ENCODE measurements around the gene ACOT11. TPM values are rescaled to one million over a fixed set of nuclear protein-coding genes. Genes with fewer than 3 reads are reported as not detected.

The ACOT11 gene
- total and polyA plus RNA-seq, 2 donors (not counting 1 experiment from before 2014, with no cell fraction given): 0.73 to 2.5 TPM

DNA sequence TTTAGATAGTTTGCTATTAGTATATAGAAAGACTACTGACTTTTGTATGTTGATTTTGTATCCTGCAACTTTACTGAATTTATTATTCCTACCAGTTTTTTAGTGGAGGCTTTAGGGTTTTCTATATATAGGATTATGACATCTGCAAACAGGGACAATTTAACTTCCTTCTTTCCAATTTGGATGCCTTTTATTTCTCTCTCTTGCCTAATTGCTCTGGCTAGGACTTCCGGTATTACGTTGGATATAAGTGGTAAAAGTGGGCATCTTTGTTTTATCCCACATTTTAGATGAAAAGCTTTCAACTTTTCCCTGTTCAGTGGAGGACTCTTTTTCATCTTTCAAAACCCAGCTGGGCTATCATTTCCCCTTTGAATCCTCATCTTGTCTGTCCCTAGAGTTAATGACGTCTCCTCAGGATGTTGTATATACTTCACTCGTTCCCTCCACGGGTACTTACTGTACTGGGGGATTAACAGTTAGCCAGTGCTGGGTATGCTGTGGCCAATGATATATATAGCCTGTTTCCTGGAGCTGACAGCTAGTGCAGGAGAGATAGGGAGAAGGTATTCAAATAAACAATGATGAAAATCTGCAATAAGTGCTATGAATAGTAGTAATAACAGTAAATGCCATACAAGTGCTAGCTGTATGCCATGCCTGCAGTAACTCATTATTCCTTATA, 9.8 kb downstream of the ACOT11 start:
- DNase-seq (ENCODE audit: low read depth in 2 of 2): no peak
- Histone ChIP-seq H3K4me3 (replicated peaks in 1 of 4; ENCODE audit: control extremely low read depth in 1 of 4, insufficient read depth in 1 of 4, low read depth in 3 of 4, low read length in 4 of 4) (no peak overlapping the region), H3K27ac (ENCODE audit: insufficient read depth, low read length) (no peak overlapping the region), H3K4me2 (ENCODE audit: extremely low read depth, insufficient read depth, low read length) (no peak overlapping the region), H4K20me1 (ENCODE audit: control insufficient read depth, extremely low read depth, insufficient read depth, low read length) (no peaks in the 10 kb centered on the region), H3K79me2 (ENCODE audit: control insufficient read depth, insufficient read depth, low read length) (no peaks in the 10 kb centered on the region), H3K27me3 (ENCODE audit: control insufficient read depth, insufficient read depth, low read length) (no peaks in the 10 kb centered on the region), H3K36me3 (ENCODE audit: control insufficient read depth, insufficient read depth, low read length) (no peaks in the 10 kb centered on the region), H2AFZ (ENCODE audit: low read length) (no peak overlapping the region), H3K4me1 (ENCODE audit: control insufficient read depth, extremely low read depth, insufficient read depth, low read length) (no peaks in the 10 kb centered on the region), H3K9me3 (ENCODE audit: control insufficient read depth, insufficient read depth, low read depth, low read length) (no peaks in the 10 kb centered on the region), H3K9ac (ENCODE audit: insufficient read depth, low read length) (no peak overlapping the region)
- TF ChIP-seq, protein P1, sequence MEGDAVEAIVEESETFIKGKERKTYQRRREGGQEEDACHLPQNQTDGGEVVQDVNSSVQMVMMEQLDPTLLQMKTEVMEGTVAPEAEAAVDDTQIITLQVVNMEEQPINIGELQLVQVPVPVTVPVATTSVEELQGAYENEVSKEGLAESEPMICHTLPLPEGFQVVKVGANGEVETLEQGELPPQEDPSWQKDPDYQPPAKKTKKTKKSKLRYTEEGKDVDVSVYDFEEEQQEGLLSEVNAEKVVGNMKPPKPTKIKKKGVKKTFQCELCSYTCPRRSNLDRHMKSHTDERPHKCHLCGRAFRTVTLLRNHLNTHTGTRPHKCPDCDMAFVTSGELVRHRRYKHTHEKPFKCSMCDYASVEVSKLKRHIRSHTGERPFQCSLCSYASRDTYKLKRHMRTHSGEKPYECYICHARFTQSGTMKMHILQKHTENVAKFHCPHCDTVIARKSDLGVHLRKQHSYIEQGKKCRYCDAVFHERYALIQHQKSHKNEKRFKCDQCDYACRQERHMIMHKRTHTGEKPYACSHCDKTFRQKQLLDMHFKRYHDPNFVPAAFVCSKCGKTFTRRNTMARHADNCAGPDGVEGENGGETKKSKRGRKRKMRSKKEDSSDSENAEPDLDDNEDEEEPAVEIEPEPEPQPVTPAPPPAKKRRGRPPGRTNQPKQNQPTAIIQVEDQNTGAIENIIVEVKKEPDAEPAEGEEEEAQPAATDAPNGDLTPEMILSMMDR (conservative IDR thresholded peaks at IDR 0.05 in 1 of 2, IDR thresholded peaks at IDR 0.05 in 1 of 2; ENCODE audit: low read depth in 1 of 2, low read length in 2 of 2): no peak
- TF ChIP-seq EZH2 (IDR thresholded peaks at IDR 0.05; ENCODE audit: low read length, missing control alignments): no peak

DNA sequence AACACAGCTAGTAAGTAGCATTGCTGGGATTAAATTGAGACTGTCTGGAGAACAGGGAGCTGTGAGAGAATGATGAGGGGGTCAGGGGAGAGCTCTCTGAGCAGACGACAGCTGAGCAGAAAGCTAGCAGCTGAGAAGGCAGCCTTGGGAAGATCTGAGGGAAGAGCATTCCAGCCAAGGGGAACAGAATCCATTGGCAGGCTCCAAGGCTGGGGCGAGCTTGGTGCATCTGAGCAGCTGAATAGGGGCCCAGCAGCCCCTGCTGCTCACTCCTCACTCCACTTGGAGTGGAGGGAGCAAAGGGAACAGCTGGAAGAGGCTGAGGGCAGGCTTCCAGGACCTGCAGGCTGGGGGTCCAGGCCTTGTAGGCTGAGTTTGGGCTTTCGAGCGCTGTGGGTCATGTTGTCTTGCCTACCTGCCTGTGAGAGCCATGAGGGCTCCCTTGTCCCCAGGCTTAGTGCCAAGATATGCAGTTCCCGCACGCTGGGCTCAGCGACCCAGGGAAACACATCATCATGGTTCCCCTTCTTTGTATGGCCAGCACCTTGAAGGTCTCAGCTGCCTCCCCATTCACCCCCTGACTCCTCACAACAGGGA, 10.5 kb downstream of the ACOT11 start:
- H2AFZ ChIP-seq (ENCODE audit: low read length): no peak overlapping the region
- no peaks in the 10 kb centered on the region for H3K4me1 ChIP-seq (ENCODE audit: control insufficient read depth, extremely low read depth, insufficient read depth, low read length)
- no peaks in the 10 kb centered on the region for H4K20me1 ChIP-seq (ENCODE audit: control insufficient read depth, extremely low read depth, insufficient read depth, low read length)
- H3K27ac ChIP-seq (ENCODE audit: insufficient read depth, low read length): no peak overlapping the region
- H3K27me3 ChIP-seq (ENCODE audit: control insufficient read depth, insufficient read depth, low read length): no peaks in the 10 kb centered on the region
- DNase-seq (ENCODE audit: low read depth in 2 of 2): no peak
- H3K36me3 ChIP-seq (ENCODE audit: control insufficient read depth, insufficient read depth, low read length): no peaks in the 10 kb centered on the region
- no peak overlapping the region for H3K4me3 ChIP-seq (replicated peaks in 1 of 4; ENCODE audit: control extremely low read depth in 1 of 4, insufficient read depth in 1 of 4, low read depth in 3 of 4, low read length in 4 of 4)
- H3K79me2 ChIP-seq (ENCODE audit: control insufficient read depth, insufficient read depth, low read length): no peaks in the 10 kb centered on the region
- TF ChIP-seq, protein P1 (conservative IDR thresholded peaks at IDR 0.05 in 1 of 2, IDR thresholded peaks at IDR 0.05 in 1 of 2; ENCODE audit: low read depth in 1 of 2, low read length in 2 of 2): no peak
- no peak for TF ChIP-seq EZH2 (IDR thresholded peaks at IDR 0.05; ENCODE audit: low read length, missing control alignments)
- no peaks in the 10 kb centered on the region for H3K9me3 ChIP-seq (ENCODE audit: control insufficient read depth, insufficient read depth, low read depth, low read length)
- H3K4me2 ChIP-seq (ENCODE audit: extremely low read depth, insufficient read depth, low read length): no peak overlapping the region
- no peak overlapping the region for H3K9ac ChIP-seq (ENCODE audit: insufficient read depth, low read length)

DNA sequence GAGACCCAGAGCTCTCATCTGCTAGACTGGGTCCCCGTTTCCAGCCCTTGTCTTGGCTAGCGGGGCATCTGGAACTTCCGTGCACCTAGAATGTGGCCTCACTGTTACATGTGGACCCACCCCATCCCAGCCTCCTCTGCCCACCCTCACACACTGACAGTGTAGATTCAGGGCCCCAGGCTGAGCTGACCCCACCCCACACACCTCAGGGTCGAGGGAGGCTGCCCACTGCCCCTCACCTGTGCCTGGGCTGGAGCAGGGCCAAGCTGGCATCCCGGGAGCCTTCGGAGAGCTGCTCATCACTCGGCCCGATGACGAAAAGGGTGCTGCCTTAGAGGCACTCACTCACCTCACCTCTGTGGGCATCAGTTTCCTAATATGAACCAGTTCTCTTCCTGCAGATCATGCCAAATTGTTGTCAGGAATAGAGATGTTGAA, 11.1 kb downstream of the ACOT11 start:
- H3K4me3 ChIP-seq (replicated peaks in 1 of 4; ENCODE audit: control extremely low read depth in 1 of 4, insufficient read depth in 1 of 4, low read depth in 3 of 4, low read length in 4 of 4): no peak overlapping the region
- no peaks in the 10 kb centered on the region for H3K4me1 ChIP-seq (ENCODE audit: control insufficient read depth, extremely low read depth, insufficient read depth, low read length)
- H3K27me3 ChIP-seq (ENCODE audit: control insufficient read depth, insufficient read depth, low read length): no peaks in the 10 kb centered on the region
- TF ChIP-seq EZH2 (IDR thresholded peaks at IDR 0.05; ENCODE audit: low read length, missing control alignments): no peak
- TF ChIP-seq, protein P1 (conservative IDR thresholded peaks at IDR 0.05 in 1 of 2, IDR thresholded peaks at IDR 0.05 in 1 of 2; ENCODE audit: low read depth in 1 of 2, low read length in 2 of 2): no peak
- H2AFZ ChIP-seq (ENCODE audit: low read length): no peak overlapping the region
- H3K36me3 ChIP-seq (ENCODE audit: control insufficient read depth, insufficient read depth, low read length): no peaks in the 10 kb centered on the region
- no peak overlapping the region for H3K27ac ChIP-seq (ENCODE audit: insufficient read depth, low read length)
- H3K9me3 ChIP-seq (ENCODE audit: control insufficient read depth, insufficient read depth, low read depth, low read length): no peaks in the 10 kb centered on the region
- no peak for DNase-seq (ENCODE audit: low read depth in 2 of 2)
- no peak overlapping the region for H3K9ac ChIP-seq (ENCODE audit: insufficient read depth, low read length)
- no peak overlapping the region for H3K4me2 ChIP-seq (ENCODE audit: extremely low read depth, insufficient read depth, low read length)
- H4K20me1 ChIP-seq (ENCODE audit: control insufficient read depth, extremely low read depth, insufficient read depth, low read length): no peaks in the 10 kb centered on the region
- no peaks in the 10 kb centered on the region for H3K79me2 ChIP-seq (ENCODE audit: control insufficient read depth, insufficient read depth, low read length)

Measured in fibroblast of lung (primary cell).